Measurements from ENCODE around the gene KIF6. TPM values are rescaled to one million over a fixed set of nuclear protein-coding genes. Genes with fewer than 3 reads are reported as not detected.

The KIF6 gene
- total RNA-seq, 1 experiment from 2014 or later, result not detected

DNA sequence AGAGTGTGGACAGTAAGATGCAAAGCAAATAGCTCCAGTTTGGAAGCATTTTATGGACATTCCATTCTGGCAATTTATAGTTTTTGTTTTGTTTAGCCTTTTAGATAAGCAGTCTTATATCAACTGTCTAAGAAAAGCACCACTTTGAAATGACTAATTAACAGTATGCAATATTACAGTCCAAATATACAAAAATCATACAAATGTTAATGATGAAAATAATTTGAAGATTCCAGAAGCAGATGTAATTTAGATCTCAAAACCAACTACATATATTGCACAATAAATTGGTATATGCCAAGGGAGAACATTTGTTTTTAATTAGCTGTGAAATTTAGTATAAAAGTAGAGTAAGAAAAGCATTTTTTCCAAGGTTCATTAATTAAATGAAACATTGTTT is 158.8 kb downstream of the KIF6 start:
- intact Hi-C loops (cut with micrococcal nuclease; ENCODE audit: unreplicated experiment) (no loop called here), in situ Hi-C loops (cut with HindIII; ENCODE audit: low pct_unique_long_range_greater_than_20kb, low sequenced_read_pairs) (no loop called here)
- no peaks in the 10 kb centered on the region for H3K9me3 ChIP-seq (ENCODE audit: control insufficient read depth, insufficient read depth, low read depth, low read length)
- ATAC-seq (no peak), DNase-seq (ENCODE audit: low read depth, low spot score) (no peak)
- no peaks in the 10 kb centered on the region for H3K4me1 ChIP-seq (ENCODE audit: control insufficient read depth, insufficient read depth, low read length)
- ChIA-PET POLR2A (no interaction called here), CTCF (no interaction called here)
- no peaks in the 10 kb centered on the region for H3K27me3 ChIP-seq (ENCODE audit: control insufficient read depth, insufficient read depth, low read length)
- H3K36me3 ChIP-seq (ENCODE audit: control insufficient read depth, insufficient read depth, low read length), result no peaks in the 10 kb centered on the region
- no TSS peak for BruUV-seq (replicated peaks)
- H3K27ac ChIP-seq (ENCODE audit: low read length), result no peak overlapping the region
- TF ChIP-seq TCF7L2 (IDR thresholded peaks at IDR 0.05; ENCODE audit: low read depth, low read length) (no peak), SIN3A (IDR thresholded peaks at IDR 0.05; ENCODE audit: borderline replicate concordance, insufficient read depth, low read depth, low read length) (no peak), POLR2AphosphoS5 (IDR thresholded peaks at IDR 0.05; ENCODE audit: low read depth, low read length) (no peak)
- TF ChIP-seq, protein P1, sequence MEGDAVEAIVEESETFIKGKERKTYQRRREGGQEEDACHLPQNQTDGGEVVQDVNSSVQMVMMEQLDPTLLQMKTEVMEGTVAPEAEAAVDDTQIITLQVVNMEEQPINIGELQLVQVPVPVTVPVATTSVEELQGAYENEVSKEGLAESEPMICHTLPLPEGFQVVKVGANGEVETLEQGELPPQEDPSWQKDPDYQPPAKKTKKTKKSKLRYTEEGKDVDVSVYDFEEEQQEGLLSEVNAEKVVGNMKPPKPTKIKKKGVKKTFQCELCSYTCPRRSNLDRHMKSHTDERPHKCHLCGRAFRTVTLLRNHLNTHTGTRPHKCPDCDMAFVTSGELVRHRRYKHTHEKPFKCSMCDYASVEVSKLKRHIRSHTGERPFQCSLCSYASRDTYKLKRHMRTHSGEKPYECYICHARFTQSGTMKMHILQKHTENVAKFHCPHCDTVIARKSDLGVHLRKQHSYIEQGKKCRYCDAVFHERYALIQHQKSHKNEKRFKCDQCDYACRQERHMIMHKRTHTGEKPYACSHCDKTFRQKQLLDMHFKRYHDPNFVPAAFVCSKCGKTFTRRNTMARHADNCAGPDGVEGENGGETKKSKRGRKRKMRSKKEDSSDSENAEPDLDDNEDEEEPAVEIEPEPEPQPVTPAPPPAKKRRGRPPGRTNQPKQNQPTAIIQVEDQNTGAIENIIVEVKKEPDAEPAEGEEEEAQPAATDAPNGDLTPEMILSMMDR (IDR thresholded peaks at IDR 0.05), result no peak
- TF ChIP-seq, protein P2, sequence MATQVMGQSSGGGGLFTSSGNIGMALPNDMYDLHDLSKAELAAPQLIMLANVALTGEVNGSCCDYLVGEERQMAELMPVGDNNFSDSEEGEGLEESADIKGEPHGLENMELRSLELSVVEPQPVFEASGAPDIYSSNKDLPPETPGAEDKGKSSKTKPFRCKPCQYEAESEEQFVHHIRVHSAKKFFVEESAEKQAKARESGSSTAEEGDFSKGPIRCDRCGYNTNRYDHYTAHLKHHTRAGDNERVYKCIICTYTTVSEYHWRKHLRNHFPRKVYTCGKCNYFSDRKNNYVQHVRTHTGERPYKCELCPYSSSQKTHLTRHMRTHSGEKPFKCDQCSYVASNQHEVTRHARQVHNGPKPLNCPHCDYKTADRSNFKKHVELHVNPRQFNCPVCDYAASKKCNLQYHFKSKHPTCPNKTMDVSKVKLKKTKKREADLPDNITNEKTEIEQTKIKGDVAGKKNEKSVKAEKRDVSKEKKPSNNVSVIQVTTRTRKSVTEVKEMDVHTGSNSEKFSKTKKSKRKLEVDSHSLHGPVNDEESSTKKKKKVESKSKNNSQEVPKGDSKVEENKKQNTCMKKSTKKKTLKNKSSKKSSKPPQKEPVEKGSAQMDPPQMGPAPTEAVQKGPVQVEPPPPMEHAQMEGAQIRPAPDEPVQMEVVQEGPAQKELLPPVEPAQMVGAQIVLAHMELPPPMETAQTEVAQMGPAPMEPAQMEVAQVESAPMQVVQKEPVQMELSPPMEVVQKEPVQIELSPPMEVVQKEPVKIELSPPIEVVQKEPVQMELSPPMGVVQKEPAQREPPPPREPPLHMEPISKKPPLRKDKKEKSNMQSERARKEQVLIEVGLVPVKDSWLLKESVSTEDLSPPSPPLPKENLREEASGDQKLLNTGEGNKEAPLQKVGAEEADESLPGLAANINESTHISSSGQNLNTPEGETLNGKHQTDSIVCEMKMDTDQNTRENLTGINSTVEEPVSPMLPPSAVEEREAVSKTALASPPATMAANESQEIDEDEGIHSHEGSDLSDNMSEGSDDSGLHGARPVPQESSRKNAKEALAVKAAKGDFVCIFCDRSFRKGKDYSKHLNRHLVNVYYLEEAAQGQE (IDR thresholded peaks at IDR 0.05; ENCODE audit: insufficient read depth in 1 of 2, low read depth in 2 of 2, low read length in 1 of 2), result no peak
- no peak overlapping the region for H3K4me3 ChIP-seq (ENCODE audit: low read depth in 2 of 2, low read length in 2 of 2)

DNA sequence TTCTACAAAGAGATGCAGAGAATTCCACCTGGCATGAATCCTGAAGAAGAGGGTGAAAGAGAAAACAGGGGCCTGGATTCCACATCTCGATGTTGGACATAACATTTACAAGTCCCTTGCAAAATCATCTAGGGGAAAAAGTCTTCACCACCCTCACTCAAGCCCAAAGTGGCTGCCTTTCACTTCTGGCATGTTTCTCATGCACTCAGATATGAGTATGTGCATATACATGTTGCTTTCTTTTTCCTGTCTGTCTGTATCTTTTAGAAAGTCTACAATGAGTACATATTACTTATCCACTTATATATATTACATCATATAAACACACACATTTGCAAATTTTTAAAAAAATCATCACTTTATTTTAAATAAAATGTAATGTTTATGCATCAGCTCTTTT is 159.3 kb downstream of the KIF6 start:
- no peak for DNase-seq (ENCODE audit: low read depth, low spot score)
- intact Hi-C loops (cut with micrococcal nuclease; ENCODE audit: unreplicated experiment), result no loop called here
- no peak overlapping the region for H3K27ac ChIP-seq (ENCODE audit: low read length)
- no TSS peak for BruUV-seq (replicated peaks)
- no peaks in the 10 kb centered on the region for H3K9me3 ChIP-seq (ENCODE audit: control insufficient read depth, insufficient read depth, low read depth, low read length)
- H3K36me3 ChIP-seq (ENCODE audit: control insufficient read depth, insufficient read depth, low read length), result no peaks in the 10 kb centered on the region
- H3K27me3 ChIP-seq (ENCODE audit: control insufficient read depth, insufficient read depth, low read length), result no peaks in the 10 kb centered on the region
- H3K4me1 ChIP-seq (ENCODE audit: control insufficient read depth, insufficient read depth, low read length), result no peaks in the 10 kb centered on the region
- H3K4me3 ChIP-seq (ENCODE audit: low read depth in 2 of 2, low read length in 2 of 2), result no peak overlapping the region
- TF ChIP-seq, protein P1 (IDR thresholded peaks at IDR 0.05), result no peak
- TF ChIP-seq, protein P2 (IDR thresholded peaks at IDR 0.05; ENCODE audit: insufficient read depth in 1 of 2, low read depth in 2 of 2, low read length in 1 of 2), result no peak
- no peak for TF ChIP-seq SIN3A (IDR thresholded peaks at IDR 0.05; ENCODE audit: borderline replicate concordance, insufficient read depth, low read depth, low read length)
- TF ChIP-seq POLR2AphosphoS5 (IDR thresholded peaks at IDR 0.05; ENCODE audit: low read depth, low read length), result no peak
- TF ChIP-seq TCF7L2 (IDR thresholded peaks at IDR 0.05; ENCODE audit: low read depth, low read length), result no peak
- POLR2A ChIA-PET, result no interaction called here
- in situ Hi-C loops (cut with HindIII; ENCODE audit: low pct_unique_long_range_greater_than_20kb, low sequenced_read_pairs), result no loop called here
- CTCF ChIA-PET, result no interaction called here
- no peak for ATAC-seq

All from Panc1 (cell line).